Smooth muscle cell (in vitro differentiated cells): Measurements from ENCODE around the gene APOA1. TPM values are rescaled to one million over a fixed set of nuclear protein-coding genes. Genes with fewer than 3 reads are reported as not detected.

Experiments used
- DNase-seq: peaks from one replicate; lab custom pipeline; 2025; ENCODE audit not compliant: unreplicated experiment; lab: John Stamatoyannopoulos, UW
- H2AFZ ChIP-seq: fragments of 200-600 bp; sonication (generic); 2 replicates; pipeline ENCODE4 v1.6.0; 2016; ENCODE audit warnings: antibody characterized with exemption, low read depth, mild to moderate bottlenecking
- H3F3A ChIP-seq: fragments of 200-600 bp; sonication (generic); 2 replicates; pipeline ENCODE4 v1.6.0; 2017; ENCODE audit warnings: antibody characterized with exemption, low read depth
- H3K27ac ChIP-seq: fragments of 200-600 bp; sonication (generic); 2 replicates; pipeline ENCODE4 v1.5.1; 2016; ENCODE audit warnings: low read depth, mild to moderate bottlenecking
- H3K27me3 ChIP-seq: fragments of 200-600 bp; sonication (generic); 2 replicates; pipeline ENCODE4 v1.6.1; 2016; ENCODE audit warnings: low read depth, mild to moderate bottlenecking
- H3K36me3 ChIP-seq: fragments of 200-600 bp; sonication (generic); 2 replicates; pipeline ENCODE4 v1.5.1; 2016; ENCODE audit warnings: low read depth
- H3K4me1 ChIP-seq: fragments of 200-600 bp; sonication (generic); 2 replicates; pipeline ENCODE4 v1.5.1; 2016; ENCODE audit warnings: low read depth
- H3K4me2 ChIP-seq: fragments of 200-600 bp; sonication (generic); 2 replicates; pipeline ENCODE4 v1.6.0; 2016; ENCODE audit warnings: mild to moderate bottlenecking
- H3K4me3 ChIP-seq: fragments of 200-600 bp; sonication (generic); 2 replicates; pipeline ENCODE4 v1.5.1; 2016; ENCODE audit warnings: mild to moderate bottlenecking
- H3K79me2 ChIP-seq: fragments of 200-600 bp; sonication (generic); 2 replicates; pipeline ENCODE4 v1.6.0; 2016; ENCODE audit warnings: low read depth, mild to moderate bottlenecking
- H3K9ac ChIP-seq: fragments of 200-600 bp; sonication (generic); 2 replicates; pipeline ENCODE4 v1.6.0; 2016; ENCODE audit warnings: low read depth
- H3K9me3 ChIP-seq: fragments of 200-600 bp; sonication (generic); replicated peaks from 2 replicates; pipeline ENCODE4 v1.5.1; 2016; ENCODE audit warnings: low read depth
- H4K20me1 ChIP-seq: fragments of 200-600 bp; sonication (generic); 2 replicates; pipeline ENCODE4 v1.6.0; 2016; ENCODE audit warnings: low read depth
- CTCF ChIP-seq: fragments of 200-600 bp; sonication (generic); IDR thresholded peaks from 2 replicates; pipeline ENCODE4 v1.5.1; 2017; ENCODE audit warnings: borderline replicate concordance, mild to moderate bottlenecking, antibody characterized with exemption; ENCODE audit not compliant: insufficient read depth, poor library complexity, severe bottlenecking
- WGBS: methylation state at CpG from one replicate; pipeline ENCODE4 v1.1.7; 2016; ENCODE audit warnings: low lambda C conversion rate; 5-methylcytosine and 5-hydroxymethylcytosine counted together
- polyA plus RNA-seq: library from polyadenylated mRNA; unstranded; fragments of >200 nt; fragmentation: Nextera tagmentation; extraction: Ambion mirVana; gene quantifications from 2 replicates; pipeline ENCODE4 v1.2.1, GENCODE V29; 2016
- total RNA-seq: library from RNA; depleted of rRNA; stranded (reverse); fragments of >200 nt; gene quantifications from 2 replicates; pipeline ENCODE4 v1.2.3, GENCODE V29; 2014

APOA1 gene
- total and polyA plus RNA-seq, 2 experiments from 2014 or later, result 2.5 to 3.2 TPM

GRCh38 chr11:116869610-116870009 lies 32.2 kb upstream of the APOA1 start:
- no peak for DNase-seq
- Histone ChIP-seq H4K20me1 (no peaks in the 10 kb centered on the region), H3K4me3 (no peak overlapping the region), H3K4me1 (no peaks in the 10 kb centered on the region), H2AFZ (no peak overlapping the region), H3K79me2 (no peaks in the 10 kb centered on the region), H3K27me3 (no peaks in the 10 kb centered on the region), H3K4me2 (no peak overlapping the region), H3K36me3 (peaks cover 12% of the 10 kb centered on the region), H3F3A (no peaks in the 10 kb centered on the region), H3K27ac (no peak overlapping the region), H3K9me3 (no peaks in the 10 kb centered on the region), H3K9ac (no peak overlapping the region)
- WGBS, result 95% methylated on average over 4 of the region's 4 CpGs
- no peak for TF ChIP-seq CTCF

- Histone ChIP-seq H3K4me3 (no peak overlapping the region), H3K36me3 (peaks cover 9% of the 10 kb centered on the region), H3K4me2 (no peak overlapping the region), H3K27me3 (no peaks in the 10 kb centered on the region), H4K20me1 (no peaks in the 10 kb centered on the region), H3K9ac (no peak overlapping the region), H3K27ac (no peak overlapping the region), H3F3A (no peaks in the 10 kb centered on the region), H2AFZ (no peak overlapping the region), H3K9me3 (no peaks in the 10 kb centered on the region), H3K79me2 (no peaks in the 10 kb centered on the region), H3K4me1 (no peaks in the 10 kb centered on the region)
- no peak for TF ChIP-seq CTCF
- 81% methylated on average over 3 of the region's 3 CpGs for WGBS
- no peak for DNase-seq
Observed at GRCh38 chr11:116868066-116868465, 30.6 kb upstream of the APOA1 start.

DNA sequence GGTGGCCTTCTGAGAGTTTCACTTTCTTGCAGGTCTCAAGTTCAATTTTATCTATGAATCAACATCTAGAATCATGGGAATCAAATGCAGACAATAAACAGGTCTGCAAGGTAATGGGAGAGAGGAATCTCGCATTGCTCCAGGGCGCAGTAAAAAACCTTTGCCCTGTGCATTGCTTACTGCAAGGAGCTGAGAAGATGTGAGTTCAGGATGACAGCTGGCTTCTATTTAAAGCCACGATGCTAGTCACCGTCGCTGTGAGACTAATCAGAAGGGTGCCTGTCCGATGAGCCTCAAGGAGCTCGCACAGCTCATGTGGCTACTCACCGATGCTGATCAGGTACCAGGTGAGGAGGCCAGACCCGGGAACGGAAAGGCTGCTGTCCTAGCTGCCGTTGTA lies 30.2 kb upstream of the APOA1 start:
- Histone ChIP-seq H3K9ac (no peak overlapping the region), H3K9me3 (no peaks in the 10 kb centered on the region), H3K27me3 (no peaks in the 10 kb centered on the region), H3K36me3 (peaks cover 5% of the 10 kb centered on the region), H3K4me3 (no peak overlapping the region), H3F3A (no peaks in the 10 kb centered on the region), H3K27ac (no peak overlapping the region), H2AFZ (no peak overlapping the region), H4K20me1 (no peaks in the 10 kb centered on the region), H3K79me2 (no peaks in the 10 kb centered on the region), H3K4me2 (no peak overlapping the region), H3K4me1 (no peaks in the 10 kb centered on the region)
- TF ChIP-seq CTCF, result no peak
- DNase-seq, result no peak
- WGBS, result 71% methylated on average over 11 of the region's 11 CpGs

DNA sequence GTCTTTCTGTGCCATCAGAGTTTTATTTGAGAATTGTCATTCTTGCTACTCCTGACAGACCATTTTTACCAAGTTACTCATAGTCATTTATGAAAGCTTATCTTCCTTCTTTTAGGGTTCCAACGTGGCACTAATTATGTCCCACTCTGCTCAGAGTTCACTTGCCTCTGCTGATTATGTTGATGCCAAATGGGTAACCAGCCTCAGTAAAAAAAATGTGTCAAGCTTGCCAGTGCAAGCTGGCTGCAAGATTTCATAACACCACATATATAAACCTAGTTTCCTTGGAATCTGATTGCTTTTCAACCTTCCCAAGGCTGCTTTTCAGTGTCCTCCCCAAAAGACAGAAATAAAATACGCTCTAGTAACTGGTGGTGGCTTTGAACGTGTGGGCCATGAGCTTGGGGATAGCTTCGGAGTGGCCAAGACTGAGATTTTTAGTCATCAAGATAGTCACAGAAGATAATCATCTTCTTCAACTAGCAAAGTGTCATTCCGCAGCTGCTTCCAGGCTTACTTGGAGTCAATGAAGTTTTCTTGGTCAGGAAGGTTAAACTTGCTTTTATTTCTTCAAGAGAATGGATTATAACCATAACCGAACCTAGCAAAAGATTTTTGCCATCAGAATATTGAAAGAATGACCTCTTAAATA lies 29.5 kb upstream of the APOA1 start:
- Histone ChIP-seq H3K27ac (peak overlapping the region; percentile 56), H3K9me3 (no peaks in the 10 kb centered on the region), H3K4me3 (no peak overlapping the region), H3K9ac (no peak overlapping the region), H4K20me1 (no peaks in the 10 kb centered on the region), H2AFZ (no peak overlapping the region), H3K4me1 (no peaks in the 10 kb centered on the region), H3K4me2 (peak overlapping the region; percentile 22), H3K79me2 (no peaks in the 10 kb centered on the region), H3F3A (no peaks in the 10 kb centered on the region), H3K27me3 (no peaks in the 10 kb centered on the region), H3K36me3 (no peaks in the 10 kb centered on the region)
- 57% methylated on average over 6 of the region's 6 CpGs for WGBS
- TF ChIP-seq CTCF, result no peak
- DNase-seq, result no peak
